ENCODE measurements around the gene PIK3R4.

Gene PIK3R4

GRCh38 chr3:130741946-130742610 is 4.6 kb downstream of the PIK3R4 start:
- DNase-seq (ENCODE audit: low spot score) = no peak

GRCh38 chr3:130739848-130740247 is 6.8 kb downstream of the PIK3R4 start:
- DNase-seq (ENCODE audit: low spot score) = no peak

- no peak for DNase-seq (ENCODE audit: low spot score)
Observed at GRCh38 chr3:130738241-130738640, 8.4 kb downstream of the PIK3R4 start.

- no peak for DNase-seq (ENCODE audit: low spot score)
Observed at GRCh38 chr3:130737622-130738021, 9.0 kb downstream of the PIK3R4 start.

- no peak for DNase-seq (ENCODE audit: low spot score)
Observed at GRCh38 chr3:130733236-130733875, 13.3 kb downstream of the PIK3R4 start.

- DNase-seq (ENCODE audit: low spot score) = no peak
Observed at GRCh38 chr3:130732501-130732900, 14.1 kb downstream of the PIK3R4 start.

GRCh38 chr3:130731817-130732216 is 14.8 kb downstream of the PIK3R4 start:
- DNase-seq (ENCODE audit: low spot score) = no peak

GRCh38 chr3:130729154-130729553 is 17.5 kb downstream of the PIK3R4 start:
- DNase-seq (ENCODE audit: low spot score) = peak; percentile 23

- DNase-seq (ENCODE audit: low spot score) = no peak
Observed at GRCh38 chr3:130728037-130728436, 18.6 kb downstream of the PIK3R4 start.

- no peak for DNase-seq (ENCODE audit: low spot score)
Observed at GRCh38 chr3:130725746-130726145, 20.9 kb downstream of the PIK3R4 start.

GRCh38 chr3:130715616-130716015 is 31.0 kb downstream of the PIK3R4 start:
- no peak for DNase-seq (ENCODE audit: low spot score)

GRCh38 chr3:130712718-130713423 is 33.8 kb downstream of the PIK3R4 start:
- no peak for DNase-seq (ENCODE audit: low spot score)

- no peak for DNase-seq (ENCODE audit: low spot score)
Observed at GRCh38 chr3:130711565-130712324, 34.9 kb downstream of the PIK3R4 start.

GRCh38 chr3:130709671-130710070 is 37.0 kb downstream of the PIK3R4 start:
- DNase-seq (ENCODE audit: low spot score) = no peak

- DNase-seq (ENCODE audit: low spot score) = no peak
Observed at GRCh38 chr3:130707902-130708601, 38.6 kb downstream of the PIK3R4 start.

- DNase-seq (ENCODE audit: low spot score) = no peak
Observed at GRCh38 chr3:130705501-130705900, 41.1 kb downstream of the PIK3R4 start.

- no peak for DNase-seq (ENCODE audit: low spot score)
Observed at GRCh38 chr3:130702985-130703384, 43.6 kb downstream of the PIK3R4 start.

GRCh38 chr3:130700541-130700940 is 46.1 kb downstream of the PIK3R4 start:
- DNase-seq (ENCODE audit: low spot score) = no peak

GRCh38 chr3:130699765-130700164 is 46.9 kb downstream of the PIK3R4 start:
- DNase-seq (ENCODE audit: low spot score) = peak; percentile 47

- no peak for DNase-seq (ENCODE audit: low spot score)
Observed at GRCh38 chr3:130693314-130693713, 53.3 kb downstream of the PIK3R4 start.

- no peak for DNase-seq (ENCODE audit: low spot score)
Observed at GRCh38 chr3:130692455-130692854, 54.2 kb downstream of the PIK3R4 start.

Data from D341Med (cell line).